Measurements from ENCODE around the gene P2RY11. TPM values are rescaled to one million over a fixed set of nuclear protein-coding genes. Genes with fewer than 3 reads are reported as not detected.

The P2RY11 gene
- total RNA-seq, 2 donors from 2014 or later, result 35.0 to 35.6 TPM

DNA sequence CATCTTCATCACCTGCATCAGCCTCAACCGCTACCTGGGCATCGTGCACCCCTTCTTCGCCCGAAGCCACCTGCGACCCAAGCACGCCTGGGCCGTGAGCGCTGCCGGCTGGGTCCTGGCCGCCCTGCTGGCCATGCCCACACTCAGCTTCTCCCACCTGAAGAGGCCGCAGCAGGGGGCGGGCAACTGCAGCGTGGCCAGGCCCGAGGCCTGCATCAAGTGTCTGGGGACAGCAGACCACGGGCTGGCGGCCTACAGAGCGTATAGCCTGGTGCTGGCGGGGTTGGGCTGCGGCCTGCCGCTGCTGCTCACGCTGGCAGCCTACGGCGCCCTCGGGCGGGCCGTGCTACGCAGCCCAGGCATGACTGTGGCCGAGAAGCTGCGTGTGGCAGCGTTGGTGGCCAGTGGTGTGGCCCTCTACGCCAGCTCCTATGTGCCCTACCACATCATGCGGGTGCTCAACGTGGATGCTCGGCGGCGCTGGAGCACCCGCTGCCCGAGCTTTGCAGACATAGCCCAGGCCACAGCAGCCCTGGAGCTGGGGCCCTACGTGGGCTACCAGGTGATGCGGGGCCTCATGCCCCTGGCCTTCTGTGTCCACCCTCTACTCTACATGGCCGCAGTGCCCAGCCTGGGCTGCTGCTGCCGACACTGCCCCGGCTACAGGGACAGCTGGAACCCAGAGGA, 2.6 kb downstream of the P2RY11 start:
- peak overlapping the region; percentile 30 for H3K4me3 Mint-ChIP-seq
- peaks cover 4% of the 10 kb centered on the region for H3K36me3 Mint-ChIP-seq
- H3K9me3 Mint-ChIP-seq, result no peaks in the 10 kb centered on the region
- DNase-seq (ENCODE audit: low spot score) (no peak), ATAC-seq (no peak)
- H3K27me3 Mint-ChIP-seq, result no peaks in the 10 kb centered on the region
- H3K4me1 Mint-ChIP-seq (ENCODE audit: low read depth in 2 of 2), result peaks cover 53 to 56% of the 10 kb centered on the region in 2 donors
- peak overlapping the region; percentile 80 to 88 for H3K27ac Mint-ChIP-seq

DNA sequence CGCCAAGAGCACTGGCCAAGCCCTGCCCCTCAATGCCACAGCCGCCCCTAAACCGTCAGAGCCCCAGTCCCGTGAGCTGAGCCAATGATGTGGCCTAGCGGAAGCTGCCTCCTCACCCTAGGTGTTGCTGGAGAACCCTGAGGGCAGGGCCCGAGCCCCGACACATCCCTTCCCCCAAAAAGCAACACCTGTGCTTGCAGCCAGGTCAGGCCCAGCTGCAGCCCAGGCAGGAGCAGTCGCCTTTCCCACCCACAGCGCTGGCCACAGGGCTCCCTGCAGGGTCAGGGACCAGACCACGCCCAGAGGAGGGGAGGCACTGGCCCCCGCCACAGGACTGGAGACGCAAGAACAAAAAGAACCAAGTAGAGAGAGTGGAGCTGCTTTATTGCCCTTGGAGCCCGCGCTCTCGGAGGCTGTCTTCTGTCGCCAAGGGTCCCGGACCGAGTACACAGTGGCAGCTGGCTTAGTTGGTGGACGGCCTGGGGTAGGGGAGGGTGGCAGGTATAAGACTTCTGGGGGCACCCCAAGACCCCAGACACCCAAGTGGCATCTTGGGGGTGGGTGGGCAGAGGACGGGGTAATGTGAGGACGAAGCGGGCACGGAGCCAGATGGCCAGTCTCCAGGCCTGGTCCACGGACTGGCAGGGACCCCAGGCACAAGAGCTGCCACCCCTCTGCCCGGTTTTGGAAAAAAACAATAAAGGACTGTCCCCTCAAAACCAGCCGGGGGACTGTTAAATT, 3.3 kb downstream of the P2RY11 start:
- Mint-ChIP-seq H3K9me3 (no peaks in the 10 kb centered on the region), H3K36me3 (peaks cover 6% of the 10 kb centered on the region), H3K27ac (peak overlapping the region in 1 of 2 donors; percentile 80), H3K4me1 (ENCODE audit: low read depth in 2 of 2) (peaks cover 51 to 57% of the 10 kb centered on the region in 2 donors), H3K27me3 (no peaks in the 10 kb centered on the region), H3K4me3 (no peak overlapping the region)
- ATAC-seq, result peak in 1 of 2 donors; percentile 6
- no peak for DNase-seq (ENCODE audit: low spot score)

DNA sequence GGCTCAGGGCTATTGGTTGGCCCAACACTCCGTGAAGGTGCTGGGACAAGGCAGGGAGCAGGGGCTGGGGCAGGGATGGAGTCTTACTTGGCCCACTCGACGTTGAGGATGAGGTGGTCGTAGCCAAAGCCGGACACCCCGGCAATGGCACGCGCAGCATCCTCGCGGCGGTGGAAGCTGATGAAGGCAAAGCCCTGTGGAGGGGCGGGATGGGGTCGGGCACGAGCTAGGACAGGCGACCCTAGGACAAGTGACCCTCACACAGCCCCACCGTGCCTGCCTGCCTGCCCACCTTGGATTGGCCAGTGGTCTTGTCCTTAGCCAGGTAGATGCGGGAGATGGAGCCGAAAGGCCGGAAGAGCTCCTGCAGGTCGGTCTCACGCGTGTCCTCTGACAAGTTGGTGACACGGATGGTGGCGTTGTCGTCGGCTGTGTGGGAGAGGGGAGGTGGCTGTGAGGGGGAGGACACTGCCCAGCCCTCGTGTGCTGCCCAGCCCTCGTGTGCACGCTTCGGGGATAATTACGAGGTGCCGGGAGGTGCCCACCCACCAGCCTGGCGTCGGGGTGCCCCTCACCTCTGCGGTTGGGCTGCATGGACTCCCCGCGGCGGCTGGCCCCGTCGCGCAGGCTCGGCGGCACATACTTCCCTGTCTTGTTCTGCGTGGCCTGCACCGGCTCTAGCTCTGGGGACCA, 4.0 kb downstream of the P2RY11 start:
- Mint-ChIP-seq H3K36me3 (peaks cover 6% of the 10 kb centered on the region), H3K27ac (peak overlapping the region; percentile 81), H3K4me3 (peak overlapping the region; percentile 73), H3K9me3 (no peaks in the 10 kb centered on the region), H3K27me3 (no peaks in the 10 kb centered on the region), H3K4me1 (ENCODE audit: low read depth in 2 of 2) (peaks cover 49 to 54% of the 10 kb centered on the region in 2 donors)
- DNase-seq (ENCODE audit: low spot score) (no peak), ATAC-seq (no peak)

DNA sequence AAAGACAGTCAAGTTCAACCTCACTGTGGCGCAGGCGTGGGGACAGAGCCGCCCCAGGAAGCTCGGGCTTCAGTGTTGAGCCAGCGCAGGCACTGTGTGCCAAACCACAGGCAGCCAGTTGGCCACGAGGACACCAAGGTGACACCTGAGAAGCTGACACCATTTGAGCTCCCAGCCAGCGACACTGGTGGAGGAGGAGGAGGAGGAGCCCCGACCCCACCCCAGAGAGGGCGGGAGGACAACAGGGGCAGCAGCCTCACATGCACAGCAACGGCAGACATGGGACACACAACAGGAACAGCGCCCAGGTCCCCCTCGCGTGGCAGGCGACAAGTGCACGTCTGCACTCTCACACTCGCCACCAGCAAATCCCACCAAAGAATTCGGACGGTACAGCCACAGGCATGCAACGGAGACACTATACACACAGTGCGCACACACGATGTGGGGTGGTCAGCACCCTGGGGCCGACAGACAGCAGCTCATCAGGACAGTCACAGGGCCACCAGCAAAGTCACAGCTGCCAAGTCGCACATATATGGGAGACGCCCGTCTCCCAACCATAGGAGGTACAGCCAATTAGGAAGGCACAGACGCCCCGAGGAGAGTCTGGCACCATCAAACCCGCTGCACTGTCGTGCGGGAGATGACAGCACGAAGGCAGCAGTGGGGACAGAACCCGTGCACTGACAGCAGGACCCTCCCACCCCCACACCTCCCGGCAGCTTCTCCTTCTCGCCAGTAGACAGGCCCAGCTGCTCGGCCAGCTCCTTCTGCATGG, 4.8 kb downstream of the P2RY11 start:
- peaks cover 6% of the 10 kb centered on the region for H3K36me3 Mint-ChIP-seq
- DNase-seq (ENCODE audit: low spot score) (no peak), ATAC-seq (peak; percentile 18 to 25)
- H3K27ac Mint-ChIP-seq, result peak overlapping the region; percentile 81
- H3K9me3 Mint-ChIP-seq, result no peaks in the 10 kb centered on the region
- peak overlapping the region; percentile 73 for H3K4me3 Mint-ChIP-seq
- peaks cover 46 to 53% of the 10 kb centered on the region in 2 donors for H3K4me1 Mint-ChIP-seq (ENCODE audit: low read depth in 2 of 2)
- no peaks in the 10 kb centered on the region for H3K27me3 Mint-ChIP-seq

DNA sequence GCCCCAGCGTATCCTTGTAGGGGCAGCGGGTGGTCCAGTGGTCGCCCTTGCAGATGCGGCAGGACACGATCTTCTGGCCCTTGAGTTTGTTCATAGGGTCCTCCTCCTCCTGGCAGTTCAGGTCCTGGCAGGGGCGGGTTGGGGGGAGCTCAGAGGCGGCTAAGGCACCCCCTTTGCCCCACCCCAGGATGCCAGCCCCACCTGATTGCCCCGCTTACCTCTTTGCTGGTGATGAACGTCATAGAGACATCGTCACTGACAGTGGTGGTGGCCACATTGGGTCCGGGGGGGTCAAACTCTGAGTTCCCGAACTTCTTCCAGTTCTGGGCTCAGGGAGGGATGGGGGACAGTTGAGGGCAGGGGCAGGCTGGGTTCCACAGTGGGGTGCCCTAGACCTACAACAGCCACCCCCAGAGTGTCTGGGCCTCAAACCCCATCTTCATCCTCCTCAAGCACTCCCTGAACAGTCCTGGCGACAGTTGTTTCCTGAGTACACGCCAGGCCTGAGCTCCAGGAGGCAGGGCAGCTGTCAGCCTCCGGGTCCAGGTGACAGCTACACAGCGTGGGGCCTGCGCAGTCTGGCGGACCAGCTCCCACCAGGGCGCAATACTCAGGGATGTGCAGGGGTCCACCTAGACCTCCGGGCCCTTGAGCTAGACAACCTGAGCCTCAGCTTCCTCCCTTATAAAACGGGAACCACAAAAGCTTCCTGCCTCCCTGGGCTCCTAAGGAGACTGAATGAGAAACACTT, 5.5 kb downstream of the P2RY11 start:
- H3K27me3 Mint-ChIP-seq, result no peaks in the 10 kb centered on the region
- no peak for ATAC-seq
- peaks cover 6% of the 10 kb centered on the region for H3K36me3 Mint-ChIP-seq
- no peak for DNase-seq (ENCODE audit: low spot score)
- H3K4me3 Mint-ChIP-seq, result no peak overlapping the region
- H3K9me3 Mint-ChIP-seq, result no peaks in the 10 kb centered on the region
- H3K4me1 Mint-ChIP-seq (ENCODE audit: low read depth in 2 of 2), result peaks cover 38 to 46% of the 10 kb centered on the region in 2 donors
- H3K27ac Mint-ChIP-seq, result peak overlapping the region; percentile 81

DNA sequence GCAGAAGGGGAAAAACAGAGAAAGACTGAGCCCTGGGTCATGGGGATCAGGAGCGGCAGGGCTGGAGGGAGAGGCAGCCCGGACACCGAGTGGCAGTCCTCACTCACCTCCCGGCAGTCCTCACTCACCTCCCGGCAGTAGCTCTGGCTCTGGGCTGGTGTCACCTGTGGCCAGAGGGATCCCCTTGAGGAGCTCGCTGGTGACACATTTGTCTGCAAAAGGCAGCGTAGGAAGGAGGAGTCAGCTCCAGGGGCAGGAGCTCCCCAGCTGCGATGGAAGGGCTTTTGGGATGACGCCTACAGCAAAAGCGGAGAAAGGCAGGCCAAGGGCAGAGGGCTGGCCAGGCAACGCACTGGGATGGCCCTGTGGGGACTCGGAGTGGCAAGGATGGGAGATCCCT, 7.5 kb downstream of the P2RY11 start:
- Mint-ChIP-seq H3K27ac (peak overlapping the region; percentile 90 to 93), H3K4me3 (peak overlapping the region; percentile 100), H3K27me3 (no peaks in the 10 kb centered on the region), H3K9me3 (no peaks in the 10 kb centered on the region), H3K4me1 (ENCODE audit: low read depth in 2 of 2) (peaks cover 26 to 28% of the 10 kb centered on the region in 2 donors), H3K36me3 (peaks cover 6% of the 10 kb centered on the region)
- ATAC-seq (no peak), DNase-seq (ENCODE audit: low spot score) (no peak)

DNA sequence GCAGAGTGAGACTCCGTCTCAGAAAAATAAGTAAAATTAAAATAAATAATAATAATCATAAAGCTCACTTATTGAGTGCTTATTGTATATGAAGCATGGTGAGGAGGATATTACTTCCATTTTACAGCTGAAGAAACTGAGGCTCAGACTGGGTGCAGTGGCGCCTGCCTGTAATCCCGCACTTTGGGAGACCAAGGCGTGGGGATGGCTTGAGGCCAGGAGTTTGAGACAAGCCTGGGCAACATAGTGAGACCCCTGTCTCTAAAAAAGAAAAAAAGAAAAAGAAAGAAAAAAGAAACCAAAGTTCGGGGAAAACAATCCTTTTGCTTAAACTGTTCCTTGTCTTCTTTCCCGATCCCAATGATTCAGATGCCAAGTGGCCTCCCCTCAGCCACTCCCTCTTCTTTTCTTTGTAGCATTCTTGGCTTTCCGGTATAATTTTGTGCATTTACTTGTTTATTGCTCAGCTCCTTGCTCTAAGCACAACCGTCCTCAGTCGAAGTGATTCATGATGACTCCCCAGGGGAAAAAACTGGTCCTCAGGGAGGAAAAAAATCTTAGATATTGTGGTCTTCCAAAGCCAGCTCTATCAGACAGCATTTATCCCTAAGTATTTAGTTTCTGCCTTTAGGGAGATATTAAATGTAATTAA, 9.2 kb downstream of the P2RY11 start:
- Mint-ChIP-seq H3K9me3 (no peaks in the 10 kb centered on the region), H3K27ac (no peak overlapping the region), H3K36me3 (peaks cover 6% of the 10 kb centered on the region), H3K27me3 (no peaks in the 10 kb centered on the region), H3K4me1 (ENCODE audit: low read depth in 2 of 2) (peaks cover 20 to 23% of the 10 kb centered on the region in 2 donors), H3K4me3 (peak overlapping the region; percentile 62)
- ATAC-seq, result no peak
- DNase-seq (ENCODE audit: low spot score), result no peak

DNA sequence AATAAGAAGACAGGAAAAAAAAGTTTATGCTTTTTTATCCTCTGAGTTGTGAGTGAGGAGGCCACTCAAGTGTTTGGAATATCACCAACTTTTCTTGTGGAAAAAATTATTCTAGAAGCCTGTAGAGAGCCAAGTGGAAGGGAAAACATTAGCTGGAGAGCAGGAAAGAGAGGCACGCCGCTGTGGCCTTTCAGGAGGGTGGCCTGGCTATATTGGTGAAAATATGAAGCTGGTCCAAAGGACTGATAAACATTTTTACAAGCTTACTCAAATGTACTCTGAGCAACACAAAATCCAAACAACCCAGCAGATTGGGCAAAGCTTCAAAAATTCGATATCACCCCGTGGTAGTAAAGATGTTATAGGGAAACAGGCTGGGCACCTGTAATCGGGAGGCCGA, 10.6 kb downstream of the P2RY11 start:
- peaks cover 11 to 14% of the 10 kb centered on the region in 2 donors for H3K4me1 Mint-ChIP-seq (ENCODE audit: low read depth in 2 of 2)
- peaks cover 6% of the 10 kb centered on the region for H3K36me3 Mint-ChIP-seq
- no peak overlapping the region for H3K4me3 Mint-ChIP-seq
- DNase-seq (ENCODE audit: low spot score) (no peak), ATAC-seq (no peak)
- no peaks in the 10 kb centered on the region for H3K9me3 Mint-ChIP-seq
- no peak overlapping the region for H3K27ac Mint-ChIP-seq
- H3K27me3 Mint-ChIP-seq, result no peaks in the 10 kb centered on the region

DNA sequence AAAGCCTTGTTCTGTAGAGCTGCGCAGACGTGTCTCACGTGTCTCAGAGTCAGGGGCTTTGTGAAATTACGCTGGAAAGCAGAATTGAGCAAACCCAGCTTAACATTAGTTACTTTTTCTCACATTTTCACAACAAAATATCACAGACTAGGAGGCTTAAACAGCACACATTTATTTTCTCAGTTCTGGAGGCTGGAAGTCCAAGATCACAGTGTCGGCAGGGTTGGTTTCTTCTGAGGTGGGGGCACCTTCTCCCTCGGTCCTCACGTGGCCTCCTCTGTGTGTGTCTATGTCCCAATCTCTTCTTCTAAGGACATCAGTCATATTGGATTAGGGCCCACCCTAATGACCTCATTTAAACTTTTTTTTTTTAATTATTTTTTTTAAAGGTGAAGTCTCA, 12.9 kb downstream of the P2RY11 start:
- no peaks in the 10 kb centered on the region for H3K36me3 Mint-ChIP-seq
- peaks cover 5 to 8% of the 10 kb centered on the region in 2 donors for H3K4me1 Mint-ChIP-seq (ENCODE audit: low read depth in 2 of 2)
- no peak overlapping the region for H3K27ac Mint-ChIP-seq
- DNase-seq (ENCODE audit: low spot score), result no peak
- no peaks in the 10 kb centered on the region for H3K9me3 Mint-ChIP-seq
- ATAC-seq, result no peak
- H3K27me3 Mint-ChIP-seq, result no peaks in the 10 kb centered on the region
- no peak overlapping the region for H3K4me3 Mint-ChIP-seq

DNA sequence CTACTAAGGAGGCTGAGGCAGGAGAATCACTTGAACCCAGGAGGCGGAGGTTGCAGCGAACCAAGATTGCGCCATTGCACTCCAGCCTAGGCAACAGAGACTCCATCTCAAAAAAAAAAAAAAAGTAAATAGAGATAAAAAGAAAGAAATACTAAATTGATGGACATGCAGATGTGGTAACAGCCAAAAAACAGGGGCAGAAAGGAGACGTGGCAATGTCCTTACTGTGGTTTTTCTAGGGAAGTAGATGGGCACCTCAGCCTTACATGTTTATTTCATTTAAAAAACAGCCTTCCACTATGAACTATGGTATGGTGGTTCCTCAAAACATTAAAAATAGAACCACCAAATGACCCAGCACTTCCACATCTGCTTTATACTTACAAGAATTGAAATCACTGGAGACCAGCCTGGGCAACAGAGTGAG, 14.7 kb downstream of the P2RY11 start:
- Mint-ChIP-seq H3K4me3 (no peak overlapping the region), H3K27ac (no peak overlapping the region), H3K9me3 (no peaks in the 10 kb centered on the region), H3K36me3 (no peaks in the 10 kb centered on the region), H3K27me3 (no peaks in the 10 kb centered on the region), H3K4me1 (ENCODE audit: low read depth in 2 of 2) (no peaks in the 10 kb centered on the region)
- ATAC-seq (no peak), DNase-seq (ENCODE audit: low spot score) (no peak)

DNA sequence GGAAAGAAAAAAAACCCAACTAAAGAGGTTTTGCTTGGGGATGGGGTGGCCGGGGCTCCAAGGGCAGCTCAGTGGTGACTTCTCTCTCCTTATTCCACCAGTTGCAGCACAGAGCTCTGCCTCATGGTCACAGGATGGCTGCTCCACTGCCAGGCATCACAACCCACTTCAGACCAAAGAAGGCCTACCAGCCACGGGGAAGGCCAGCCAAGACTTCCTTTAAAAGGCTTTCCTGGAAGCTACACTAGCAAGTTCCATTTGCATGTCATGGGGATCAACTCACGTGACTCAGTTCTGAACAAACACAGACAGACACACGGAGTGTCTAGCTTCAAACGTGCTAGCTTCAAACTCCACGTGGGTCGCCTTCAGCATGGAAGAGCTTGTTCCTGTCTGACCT, 21.4 kb downstream of the P2RY11 start:
- no peak for ATAC-seq
- Mint-ChIP-seq H3K27me3 (no peaks in the 10 kb centered on the region), H3K27ac (peak overlapping the region in 1 of 2 donors; percentile 66), H3K4me3 (no peak overlapping the region), H3K9me3 (no peaks in the 10 kb centered on the region), H3K4me1 (ENCODE audit: low read depth in 2 of 2) (peaks cover 0 to 3% of the 10 kb centered on the region in 2 donors), H3K36me3 (peaks cover 10% of the 10 kb centered on the region)
- no peak for DNase-seq (ENCODE audit: low spot score)

DNA sequence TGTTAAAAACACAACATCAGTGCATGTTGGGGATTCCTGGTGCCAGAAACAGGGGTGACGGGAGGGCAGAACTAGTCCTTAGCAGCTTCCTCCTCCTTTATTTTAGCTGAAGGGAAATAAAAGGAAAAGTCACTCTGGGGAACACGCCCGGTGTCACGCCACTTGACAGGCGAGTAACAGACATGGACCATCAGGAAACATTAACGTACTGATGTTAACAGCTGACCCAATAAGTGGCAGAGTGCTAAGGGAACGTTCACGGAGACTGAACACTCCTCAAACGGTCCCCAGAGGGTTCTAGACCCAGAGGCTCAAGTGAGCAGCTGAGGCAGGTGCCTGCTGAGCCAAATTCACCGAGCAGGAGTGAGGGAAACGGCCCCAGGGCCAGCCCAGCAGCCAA, 22.1 kb downstream of the P2RY11 start:
- Mint-ChIP-seq H3K4me1 (ENCODE audit: low read depth in 2 of 2) (peaks cover 0 to 3% of the 10 kb centered on the region in 2 donors), H3K27ac (no peak overlapping the region), H3K36me3 (peaks cover 10% of the 10 kb centered on the region), H3K27me3 (no peaks in the 10 kb centered on the region), H3K4me3 (no peak overlapping the region), H3K9me3 (no peaks in the 10 kb centered on the region)
- no peak for ATAC-seq
- no peak for DNase-seq (ENCODE audit: low spot score)

Data from natural killer cell treated with Interleukin-12 subunit alpha and Interleukin-12 subunit beta and Interleukin-15 and Interleukin-18, amount 100 ng/mL, for 72 hours (primary cell).